GM19468 (cell line): ENCODE results near the gene COPB2.

ENCODE experiments used
- ATAC-seq: cut with Tn5 transposase; IDR thresholded peaks from one replicate; pipeline ENCODE4 v1.9.1; 2021; ENCODE audit warnings: mild to moderate bottlenecking, moderate library complexity, moderate number of reproducible peaks; ENCODE audit not compliant: unreplicated experiment; ENCODE audit errors: extremely low read depth

COPB2 gene

GRCh38 chr3:139310474-139310933, 78.9 kb downstream of the COPB2 start:
- ATAC-seq: no peak

- no peak for ATAC-seq
Measured at GRCh38 chr3:139309880-139310279, 79.6 kb downstream of the COPB2 start.

- ATAC-seq: no peak
Measured at GRCh38 chr3:139309061-139309591, 80.3 kb downstream of the COPB2 start.

GRCh38 chr3:139308560-139308959, 80.9 kb downstream of the COPB2 start:
- no peak for ATAC-seq

- ATAC-seq: no peak
Measured at GRCh38 chr3:139307601-139308555, 81.6 kb downstream of the COPB2 start.
